HepG2 (cell line): ENCODE data around the gene MAJIN. TPM values are rescaled to one million over a fixed set of nuclear protein-coding genes. Genes with fewer than 3 reads are reported as not detected.

Source experiments
- DMAP1 ChIP-seq: IDR thresholded peaks from 2 replicates; pipeline ENCODE4 v1.6.1; 2016
- FOXP1 ChIP-seq, 2 experiments: fragments of 450-650 bp in 1 of 2; IDR thresholded peaks; 2 replicates each; pipeline ENCODE4 v1.6.1; 2017 to 2018; ENCODE audit warnings: antibody characterized with exemption in 1 of 2
- HDAC1 ChIP-seq: sonication (generic); formaldehyde crosslinking; IDR thresholded peaks from 2 replicates; pipeline ENCODE4 v1.5.1; 2020; ENCODE audit warnings: mild to moderate bottlenecking, missing genetic modification reagents
- MAFF ChIP-seq: IDR thresholded peaks from 2 replicates; pipeline ENCODE4 v1.6.1; 2011; ENCODE audit warnings: low read depth, low read length, improper control_type of control experiment
- MTF2 ChIP-seq: sonication (generic); formaldehyde crosslinking; IDR thresholded peaks from 2 replicates; pipeline ENCODE4 v1.5.0; 2020; ENCODE audit warnings: missing genetic modification reagents, borderline replicate concordance
- POLR2AphosphoS2 ChIP-seq: IDR thresholded peaks from 2 replicates; pipeline ENCODE4 v1.6.1; 2011; ENCODE audit warnings: low read depth, low read length, improper control_type of control experiment
- RARG ChIP-seq: sonication (generic); formaldehyde crosslinking; IDR thresholded peaks from 2 replicates; pipeline ENCODE4 v1.4.0; 2020; ENCODE audit warnings: low read depth, mild to moderate bottlenecking, missing genetic modification reagents
- SNAI1 ChIP-seq: sonication (generic); formaldehyde crosslinking; IDR thresholded peaks from 2 replicates; pipeline ENCODE4 v1.5.0; 2020; ENCODE audit warnings: mild to moderate bottlenecking, missing genetic modification reagents, borderline replicate concordance
- TEAD3 ChIP-seq: optimal IDR thresholded peaks from 2 replicates; pipeline ENCODE3; 2016; ENCODE audit warnings: borderline replicate concordance
- TSC22D2 ChIP-seq: sonication (generic); formaldehyde crosslinking; IDR thresholded peaks from 2 replicates; pipeline ENCODE4 v1.5.1; 2020; ENCODE audit warnings: missing genetic modification reagents, mild to moderate bottlenecking, borderline replicate concordance
- ZNF263 ChIP-seq: sonication (generic); formaldehyde crosslinking; IDR thresholded peaks from 2 replicates; pipeline ENCODE4 v1.4.0; 2020; ENCODE audit warnings: missing genetic modification reagents
- ZNF382 ChIP-seq: sonication (generic); formaldehyde crosslinking; IDR thresholded peaks from 2 replicates; pipeline ENCODE4 v1.5.0; 2020; ENCODE audit warnings: missing genetic modification reagents, mild to moderate bottlenecking, borderline replicate concordance
- ZNF556 ChIP-seq: sonication (generic); formaldehyde crosslinking; IDR thresholded peaks from 2 replicates; pipeline ENCODE4 v1.4.0; 2020; ENCODE audit warnings: mild to moderate bottlenecking, missing genetic modification reagents, borderline replicate concordance
- ZNF567 ChIP-seq: sonication (generic); formaldehyde crosslinking; IDR thresholded peaks from 2 replicates; pipeline ENCODE4 v1.8.1; 2023; ENCODE audit warnings: mild to moderate bottlenecking, missing genetic modification reagents, borderline replicate concordance
- ZNF644 ChIP-seq: IDR thresholded peaks from 2 replicates; pipeline ENCODE4 v1.6.1; 2016; ENCODE audit warnings: low read depth
- polyA plus RNA-seq, 8 experiments: library from polyadenylated mRNA; depleted of rRNA in 3 of 8; stranded (reverse) in 7 of 8; unstranded in 1 of 8; fragments of >200 nt; fragmentation: Illumina TruSeq in 4 of 8; extraction: Trizol in 4 of 8; gene quantifications; 2 replicates each; pipeline versions ENCODE4 v1.2.1 to v1.2.3, GENCODE V29; 2011 to 2016; ENCODE audit warnings: low read depth in 4 of 8, missing spikeins in 1 of 8, mixed read lengths in 1 of 8; ENCODE audit not compliant: insufficient read depth in 1 of 8
- total RNA-seq, 5 experiments: library from RNA; depleted of rRNA; stranded (reverse); fragments of >200 nt; fragmentation: Illumina TruSeq; extraction: Trizol; gene quantifications; 2 replicates each; pipeline ENCODE4 v1.2.3, GENCODE V29; 2016; ENCODE audit warnings: low read depth in 1 of 5
- TF ChIP-seq, protein P1 (sequence below): IDR thresholded peaks from 2 replicates; pipeline ENCODE4 v1.4.0; 2020; ENCODE audit warnings: mild to moderate bottlenecking, missing genetic modification reagents
- TF ChIP-seq, protein P2 (sequence below): sonication (generic); formaldehyde crosslinking; conservative IDR thresholded peaks from 2 replicates; pipeline ENCODE4 v1.4.0; 2020; ENCODE audit warnings: mild to moderate bottlenecking, missing genetic modification reagents, moderate library complexity
- TF ChIP-seq, protein P3 (sequence below): sonication (generic); formaldehyde crosslinking; IDR thresholded peaks from 2 replicates; pipeline ENCODE4 v1.5.0; 2020; ENCODE audit warnings: mild to moderate bottlenecking, missing genetic modification reagents, borderline replicate concordance
- TF ChIP-seq, protein P4 (sequence below): IDR thresholded peaks from 2 replicates; pipeline ENCODE4 v1.6.1; 2012; ENCODE audit warnings: inconsistent platforms
- TF ChIP-seq, protein P5 (sequence below): sonication (generic); formaldehyde crosslinking; IDR thresholded peaks from 2 replicates; pipeline ENCODE4 v1.8.1; 2023; ENCODE audit warnings: mild to moderate bottlenecking, moderate library complexity, missing genetic modification reagents

The MAJIN gene
- total and polyA plus RNA-seq, 2 of the 13 experiments (the other 11 are each of a cell fraction or from before 2014, with no cell fraction given): not detected

DNA sequence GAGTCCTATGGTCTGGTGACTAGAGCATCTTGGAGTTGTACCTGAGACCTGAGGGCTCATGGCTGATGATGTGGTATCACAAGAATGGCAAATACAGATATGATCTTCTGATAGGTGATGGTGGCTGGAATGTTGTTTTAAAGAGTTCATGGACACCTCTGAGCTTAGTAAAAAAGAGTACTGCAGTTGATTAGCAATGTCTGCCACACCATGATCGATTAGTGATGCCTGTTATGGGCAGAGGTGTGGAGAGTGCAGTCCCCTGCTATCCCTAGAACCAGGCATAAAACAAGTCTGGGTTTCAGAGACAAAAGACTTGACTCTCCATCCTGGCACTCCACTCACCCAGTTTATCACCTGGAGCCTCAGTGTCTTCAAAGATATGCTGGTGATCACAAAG is 26.2 kb upstream of the MAJIN start (continued):
- TF ChIP-seq, protein P1, sequence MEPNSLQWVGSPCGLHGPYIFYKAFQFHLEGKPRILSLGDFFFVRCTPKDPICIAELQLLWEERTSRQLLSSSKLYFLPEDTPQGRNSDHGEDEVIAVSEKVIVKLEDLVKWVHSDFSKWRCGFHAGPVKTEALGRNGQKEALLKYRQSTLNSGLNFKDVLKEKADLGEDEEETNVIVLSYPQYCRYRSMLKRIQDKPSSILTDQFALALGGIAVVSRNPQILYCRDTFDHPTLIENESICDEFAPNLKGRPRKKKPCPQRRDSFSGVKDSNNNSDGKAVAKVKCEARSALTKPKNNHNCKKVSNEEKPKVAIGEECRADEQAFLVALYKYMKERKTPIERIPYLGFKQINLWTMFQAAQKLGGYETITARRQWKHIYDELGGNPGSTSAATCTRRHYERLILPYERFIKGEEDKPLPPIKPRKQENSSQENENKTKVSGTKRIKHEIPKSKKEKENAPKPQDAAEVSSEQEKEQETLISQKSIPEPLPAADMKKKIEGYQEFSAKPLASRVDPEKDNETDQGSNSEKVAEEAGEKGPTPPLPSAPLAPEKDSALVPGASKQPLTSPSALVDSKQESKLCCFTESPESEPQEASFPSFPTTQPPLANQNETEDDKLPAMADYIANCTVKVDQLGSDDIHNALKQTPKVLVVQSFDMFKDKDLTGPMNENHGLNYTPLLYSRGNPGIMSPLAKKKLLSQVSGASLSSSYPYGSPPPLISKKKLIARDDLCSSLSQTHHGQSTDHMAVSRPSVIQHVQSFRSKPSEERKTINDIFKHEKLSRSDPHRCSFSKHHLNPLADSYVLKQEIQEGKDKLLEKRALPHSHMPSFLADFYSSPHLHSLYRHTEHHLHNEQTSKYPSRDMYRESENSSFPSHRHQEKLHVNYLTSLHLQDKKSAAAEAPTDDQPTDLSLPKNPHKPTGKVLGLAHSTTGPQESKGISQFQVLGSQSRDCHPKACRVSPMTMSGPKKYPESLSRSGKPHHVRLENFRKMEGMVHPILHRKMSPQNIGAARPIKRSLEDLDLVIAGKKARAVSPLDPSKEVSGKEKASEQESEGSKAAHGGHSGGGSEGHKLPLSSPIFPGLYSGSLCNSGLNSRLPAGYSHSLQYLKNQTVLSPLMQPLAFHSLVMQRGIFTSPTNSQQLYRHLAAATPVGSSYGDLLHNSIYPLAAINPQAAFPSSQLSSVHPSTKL (CRISPR knock-in tag): 0 out of 2 replicates have a peak, but pooled peaks have one; percentile 12
- TF ChIP-seq, protein P2, sequence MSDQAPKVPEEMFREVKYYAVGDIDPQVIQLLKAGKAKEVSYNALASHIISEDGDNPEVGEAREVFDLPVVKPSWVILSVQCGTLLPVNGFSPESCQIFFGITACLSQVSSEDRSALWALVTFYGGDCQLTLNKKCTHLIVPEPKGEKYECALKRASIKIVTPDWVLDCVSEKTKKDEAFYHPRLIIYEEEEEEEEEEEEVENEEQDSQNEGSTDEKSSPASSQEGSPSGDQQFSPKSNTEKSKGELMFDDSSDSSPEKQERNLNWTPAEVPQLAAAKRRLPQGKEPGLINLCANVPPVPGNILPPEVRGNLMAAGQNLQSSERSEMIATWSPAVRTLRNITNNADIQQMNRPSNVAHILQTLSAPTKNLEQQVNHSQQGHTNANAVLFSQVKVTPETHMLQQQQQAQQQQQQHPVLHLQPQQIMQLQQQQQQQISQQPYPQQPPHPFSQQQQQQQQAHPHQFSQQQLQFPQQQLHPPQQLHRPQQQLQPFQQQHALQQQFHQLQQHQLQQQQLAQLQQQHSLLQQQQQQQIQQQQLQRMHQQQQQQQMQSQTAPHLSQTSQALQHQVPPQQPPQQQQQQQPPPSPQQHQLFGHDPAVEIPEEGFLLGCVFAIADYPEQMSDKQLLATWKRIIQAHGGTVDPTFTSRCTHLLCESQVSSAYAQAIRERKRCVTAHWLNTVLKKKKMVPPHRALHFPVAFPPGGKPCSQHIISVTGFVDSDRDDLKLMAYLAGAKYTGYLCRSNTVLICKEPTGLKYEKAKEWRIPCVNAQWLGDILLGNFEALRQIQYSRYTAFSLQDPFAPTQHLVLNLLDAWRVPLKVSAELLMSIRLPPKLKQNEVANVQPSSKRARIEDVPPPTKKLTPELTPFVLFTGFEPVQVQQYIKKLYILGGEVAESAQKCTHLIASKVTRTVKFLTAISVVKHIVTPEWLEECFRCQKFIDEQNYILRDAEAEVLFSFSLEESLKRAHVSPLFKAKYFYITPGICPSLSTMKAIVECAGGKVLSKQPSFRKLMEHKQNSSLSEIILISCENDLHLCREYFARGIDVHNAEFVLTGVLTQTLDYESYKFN: 0 out of 2 replicates have a peak, but pooled peaks have one; percentile 10
- TF ChIP-seq FOXP1 (IDR thresholded peaks at IDR 0.05) (no peak), FOXP1 (CRISPR knock-in tag; IDR thresholded peaks at IDR 0.05) (no peak), TSC22D2 (CRISPR knock-in tag) (0 out of 2 replicates have a peak, but pooled peaks have one; percentile 32), SNAI1 (no peak), DMAP1 (CRISPR knock-in tag) (peak; percentile 25; the same call in 1 of the 2 replicates), MTF2 (CRISPR knock-in tag) (no peak), ZNF556 (CRISPR knock-in tag) (0 out of 2 replicates have a peak, but pooled peaks have one; percentile 25), TEAD3 (peak; percentile 59), ZNF382 (CRISPR knock-in tag) (no peak), MAFF (peak; percentile 9; the same call in 1 of the 2 replicates), HDAC1 (CRISPR knock-in tag) (no peak), ZNF567 (no peak), POLR2AphosphoS2 (peak; percentile 92; the same call in 1 of the 2 replicates), ZNF263 (CRISPR knock-in tag) (peak; percentile 62; the same call in 1 of the 2 replicates), RARG (CRISPR knock-in tag) (no peak), ZNF644 (no peak)
- TF ChIP-seq, protein P3, sequence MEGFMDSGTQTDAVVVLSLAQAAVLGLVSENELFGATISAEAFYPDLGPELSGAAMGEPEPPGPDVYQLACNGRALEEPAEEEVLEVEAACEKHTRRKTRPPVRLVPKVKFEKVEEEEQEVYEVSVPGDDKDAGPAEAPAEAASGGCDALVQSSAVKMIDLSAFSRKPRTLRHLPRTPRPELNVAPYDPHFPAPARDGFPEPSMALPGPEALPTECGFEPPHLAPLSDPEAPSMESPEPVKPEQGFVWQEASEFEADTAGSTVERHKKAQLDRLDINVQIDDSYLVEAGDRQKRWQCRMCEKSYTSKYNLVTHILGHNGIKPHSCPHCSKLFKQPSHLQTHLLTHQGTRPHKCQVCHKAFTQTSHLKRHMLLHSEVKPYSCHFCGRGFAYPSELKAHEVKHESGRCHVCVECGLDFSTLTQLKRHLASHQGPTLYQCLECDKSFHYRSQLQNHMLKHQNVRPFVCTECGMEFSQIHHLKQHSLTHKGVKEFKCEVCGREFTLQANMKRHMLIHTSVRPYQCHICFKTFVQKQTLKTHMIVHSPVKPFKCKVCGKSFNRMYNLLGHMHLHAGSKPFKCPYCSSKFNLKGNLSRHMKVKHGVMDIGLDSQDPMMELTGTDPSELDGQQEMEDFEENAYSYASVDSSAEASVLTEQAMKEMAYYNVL (CRISPR knock-in tag): 0 out of 2 replicates have a peak, but pooled peaks have one; percentile 10
- TF ChIP-seq, protein P4, sequence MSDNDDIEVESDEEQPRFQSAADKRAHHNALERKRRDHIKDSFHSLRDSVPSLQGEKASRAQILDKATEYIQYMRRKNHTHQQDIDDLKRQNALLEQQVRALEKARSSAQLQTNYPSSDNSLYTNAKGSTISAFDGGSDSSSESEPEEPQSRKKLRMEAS: 0 out of 2 replicates have a peak, but pooled peaks have one; percentile 25
- TF ChIP-seq, protein P5, sequence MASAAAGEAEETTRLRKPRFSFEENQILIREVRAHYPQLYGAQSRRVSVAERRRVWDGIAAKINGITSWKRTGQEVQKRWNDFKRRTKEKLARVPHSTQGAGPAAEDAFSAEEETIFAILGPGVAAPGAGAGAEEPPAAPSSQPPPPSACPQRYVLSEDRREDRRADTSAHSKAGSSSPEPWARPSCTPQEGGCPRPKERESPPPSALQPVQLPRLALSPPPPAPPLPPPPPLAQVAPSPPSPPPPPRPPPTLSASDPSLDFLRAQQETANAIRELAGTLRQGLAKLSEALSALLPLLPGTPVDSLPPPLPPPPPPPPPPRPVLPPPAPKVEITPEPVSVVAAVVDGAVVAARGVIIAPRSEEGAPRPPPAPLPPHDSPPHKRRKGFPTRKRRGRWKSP (CRISPR knock-in tag): no peak
